A549 (cell line): Measurements from ENCODE around the gene SLC35C1. TPM values are rescaled to one million over a fixed set of nuclear protein-coding genes. Genes with fewer than 3 reads are reported as not detected.

Experiments used
- ATAC-seq, 2 experiments: fragments of 200-7000 bp in 1 of 2; fragments of >200 bp in 1 of 2; cut with Nextera tagmentation in 1 of 2; cut with Tn5 transposase in 1 of 2; 3 replicates each; pipeline versions ENCODE4 v1.8.0 to v1.9.1; 2018 to 2020; ENCODE audit warnings: mild to moderate bottlenecking in 1 of 2, moderate library complexity in 1 of 2
- CTCF ChIA-PET: fragments of 300-600 bp; sonication (Branson Sonifier 250); formaldehyde crosslinking; extraction: SDS; loops from one replicate; lab custom pipeline; 2021; ENCODE audit warnings: antibody characterized with exemption, inconsistent platforms; lab: Yijun Ruan, JAX
- POLR2A ChIA-PET: fragments of 350-600 bp; formaldehyde crosslinking; extraction: SDS; loops from one replicate; lab custom pipeline; 2021; ENCODE audit warnings: antibody characterized with exemption, inconsistent platforms; lab: Yijun Ruan, JAX
- DNase-seq, 2 experiments: peaks; one replicate each; pipeline versions ENCODE4 v3.0.0 to v3.0.0-alpha.2; 2011 to 2016; ENCODE audit warnings: low read depth in 1 of 2, low spot score in 1 of 2
- FAIRE-seq: peaks from 2 replicates; lab custom pipeline; 2011; peaks lifted over from hg19 to GRCh38; lab: Jason Lieb, UNC
- H3K27ac ChIP-seq, 2 experiments: fragments of >200 bp; sonication (Bioruptor Twin); formaldehyde crosslinking; 3 replicates each; pipeline ENCODE4 v1.5.1; 2016 to 2017
- H3K4me1 ChIP-seq: fragments of >200 bp; sonication (Bioruptor Twin); formaldehyde crosslinking; 3 replicates; pipeline ENCODE4 v1.6.1; 2016
- H3K4me2 ChIP-seq: fragments of >200 bp; sonication (Bioruptor Twin); formaldehyde crosslinking; 3 replicates; pipeline ENCODE4 v1.6.1; 2016
- H3K4me3 ChIP-seq: fragments of >200 bp; sonication (Bioruptor Twin); formaldehyde crosslinking; 3 replicates; pipeline ENCODE4 v1.5.1; 2016
- H3K9me3 ChIP-seq: fragments of >200 bp; sonication (Bioruptor Twin); formaldehyde crosslinking; 3 replicates; pipeline ENCODE4 v1.6.1; 2016
- ATOH8 ChIP-seq: fragments of 250-450 bp; sonication (Bioruptor Pico); IDR thresholded peaks from 2 replicates; pipeline ENCODE4 v1.5.0; 2020; ENCODE audit warnings: low read depth, mild to moderate bottlenecking, moderate library complexity
- BHLHE40 ChIP-seq: IDR thresholded peaks from 2 replicates; pipeline ENCODE4 v1.6.1; 2012; ENCODE audit warnings: low read depth, low read length, inconsistent platforms
- CBX8 ChIP-seq: fragments of 200-600 bp; sonication (generic); IDR thresholded peaks from 2 replicates; pipeline ENCODE4 v1.6.1; 2016
- CEBPB ChIP-seq, 2 experiments: fragments of >200 bp in 1 of 2; sonication (Bioruptor Twin) in 1 of 2; formaldehyde crosslinking in 1 of 2; IDR thresholded peaks; 2 replicates each; pipeline ENCODE4 v1.6.1; 2012 to 2016
- CHD2 ChIP-seq: fragments of 150-350 bp; IDR thresholded peaks from 2 replicates; pipeline ENCODE4 v1.6.1; 2014; ENCODE audit warnings: low read length; ENCODE audit not compliant: partially characterized antibody
- E2F6 ChIP-seq: IDR thresholded peaks from 2 replicates; pipeline ENCODE4 v1.6.1; 2012; ENCODE audit warnings: low read depth, borderline replicate concordance
- ELK1 ChIP-seq: fragments of 150-350 bp; IDR thresholded peaks from 2 replicates; pipeline ENCODE4 v1.6.1; 2014; ENCODE audit warnings: low read depth, mild to moderate bottlenecking, low read length
- FOSB ChIP-seq: fragments of 250-450 bp; sonication (Bioruptor Pico); IDR thresholded peaks from 2 replicates; pipeline ENCODE4 v1.5.0; 2020; ENCODE audit warnings: mild to moderate bottlenecking, moderate library complexity
- FOSL2 ChIP-seq, 2 experiments: fragments of 450-650 bp in 1 of 2; fragments of >200 bp in 1 of 2; sonication (Bioruptor Twin) in 1 of 2; formaldehyde crosslinking; IDR thresholded peaks; 2 replicates each; pipeline versions ENCODE4 v1.5.0 to v1.6.1; 2016 to 2020; ENCODE audit warnings: mild to moderate bottlenecking in 1 of 2, moderate library complexity in 1 of 2
- GATA3 ChIP-seq: IDR thresholded peaks from 2 replicates; pipeline ENCODE4 v1.6.1; 2012; ENCODE audit warnings: borderline replicate concordance
- HEYL ChIP-seq: fragments of 250-450 bp; sonication (Bioruptor Pico); IDR thresholded peaks from 2 replicates; pipeline ENCODE4 v1.8.0; 2021; ENCODE audit warnings: mild to moderate bottlenecking, moderate library complexity
- HOXB5 ChIP-seq: fragments of 250-450 bp; sonication (Bioruptor Pico); IDR thresholded peaks from 2 replicates; pipeline ENCODE4 v1.5.0; 2020; ENCODE audit warnings: mild to moderate bottlenecking, moderate library complexity
- JUN ChIP-seq, 2 experiments: fragments of >200 bp; sonication (Bioruptor Twin); formaldehyde crosslinking; IDR thresholded peaks; 2 replicates in 1 of 2; 3 replicates in 1 of 2; pipeline ENCODE4 v1.6.1; 2016 to 2017
- KDM5A ChIP-seq: fragments of 200-600 bp; sonication (generic); IDR thresholded peaks from 2 replicates; pipeline ENCODE4 v1.6.1; 2016; ENCODE audit warnings: antibody characterized with exemption, mild to moderate bottlenecking
- MAX ChIP-seq: IDR thresholded peaks from 2 replicates; pipeline ENCODE4 v1.6.1; 2012
- MYC ChIP-seq: IDR thresholded peaks from 2 replicates; pipeline ENCODE4 v1.6.1; 2012; ENCODE audit warnings: mild to moderate bottlenecking, inconsistent platforms, low read length, improper control_type of control experiment, borderline replicate concordance
- NPAS2 ChIP-seq: fragments of 250-450 bp; sonication (Bioruptor Pico); IDR thresholded peaks from 2 replicates; pipeline ENCODE4 v1.8.0; 2022; ENCODE audit warnings: mild to moderate bottlenecking, moderate library complexity, borderline replicate concordance
- NR3C1 ChIP-seq: fragments of >200 bp; sonication (Bioruptor Twin); formaldehyde crosslinking; IDR thresholded peaks from 3 replicates; pipeline ENCODE4 v1.6.1; 2017
- PHF8 ChIP-seq: fragments of 200-600 bp; sonication (generic); IDR thresholded peaks from 2 replicates; pipeline ENCODE4 v1.6.1; 2016; ENCODE audit warnings: low read depth, mild to moderate bottlenecking, antibody characterized with exemption, moderate library complexity, borderline replicate concordance
- POLR2A ChIP-seq: IDR thresholded peaks from 2 replicates; pipeline ENCODE4 v1.6.1; 2012; ENCODE audit warnings: mild to moderate bottlenecking, low read length
- RAD21 ChIP-seq, 2 experiments: fragments of >200 bp in 1 of 2; sonication (Bioruptor Twin) in 1 of 2; formaldehyde crosslinking in 1 of 2; IDR thresholded peaks in 1 of 2; conservative IDR thresholded peaks in 1 of 2; 2 replicates in 1 of 2; 3 replicates in 1 of 2; pipeline ENCODE4 v1.6.1; 2012 to 2018; ENCODE audit warnings: inconsistent platforms in 1 of 2
- RARB ChIP-seq: fragments of 250-450 bp; sonication (Bioruptor Pico); IDR thresholded peaks from 2 replicates; pipeline ENCODE4 v1.8.0; 2021; ENCODE audit warnings: mild to moderate bottlenecking, moderate library complexity
- REST ChIP-seq: fragments of 200-600 bp; sonication (generic); IDR thresholded peaks from 2 replicates; pipeline ENCODE4 v1.6.1; 2016; ENCODE audit warnings: antibody characterized with exemption, mild to moderate bottlenecking, moderate library complexity
- TFCP2L1 ChIP-seq: fragments of 250-450 bp; sonication (Bioruptor Pico); IDR thresholded peaks from 2 replicates; pipeline ENCODE4 v1.5.0; 2021; ENCODE audit warnings: mild to moderate bottlenecking
- ZFP36 ChIP-seq: fragments of 450-650 bp; IDR thresholded peaks from 2 replicates; pipeline ENCODE4 v1.6.1; 2014; ENCODE audit warnings: borderline replicate concordance; ENCODE audit not compliant: partially characterized antibody
- WGBS: methylation state at CpG from one replicate; pipeline ENCODE4 v1.1.6; 2017; ENCODE audit errors: missing lambda C conversion rate; 5-methylcytosine and 5-hydroxymethylcytosine counted together
- polyA plus RNA-seq, 4 experiments: library from polyadenylated mRNA; depleted of rRNA in 3 of 4; stranded (reverse); fragments of >200 nt; fragmentation: RNase III in 1 of 4; extraction: RNeasy Plus Mini Kit Qiagen cat#74134 plus additional on column Dnase treatment in 1 of 4; gene quantifications; 2 replicates in 3 of 4; 3 replicates in 1 of 4; pipeline ENCODE4 v1.2.3, GENCODE V29; 2011 to 2017

SLC35C1 gene
- polyA plus RNA-seq, 2 of the 4 experiments (the other 2 are of a cell fraction) = 3.3 to 14.0 TPM

GRCh38 chr11:45788887-45789286 is 16.1 kb upstream of the SLC35C1 start:
- TF ChIP-seq JUN (IDR thresholded peaks at IDR 0.05) (no peak), RARB (CRISPR knock-in tag) (no peak), RAD21 (conservative IDR thresholded peaks at IDR 0.05 in 1 of 2, IDR thresholded peaks at IDR 0.05 in 1 of 2) (no peak), CEBPB (IDR thresholded peaks at IDR 0.05) (no peak), FOSB (no peak), FOSL2 (IDR thresholded peaks at IDR 0.05) (no peak), FOSL2 (CRISPR knock-in tag; IDR thresholded peaks at IDR 0.05) (no peak), MYC (no peak), KDM5A (no peak), TFCP2L1 (CRISPR knock-in tag) (no peak), ZFP36 (no peak), HEYL (no peak), BHLHE40 (no peak), POLR2A (no peak), MAX (no peak)
- no peak overlapping the region for H3K4me2 ChIP-seq
- WGBS = 31% methylated on average over 3 of the region's 3 CpGs

GRCh38 chr11:45791524-45791923 is 13.4 kb upstream of the SLC35C1 start:
- DNase-seq (no peak), FAIRE-seq (no peak), ATAC-seq (no peak)
- 12% methylated on average over 1 of the region's 1 CpG for WGBS
- Histone ChIP-seq H3K4me1 (no peaks in the 10 kb centered on the region), H3K4me2 (no peak overlapping the region), H3K4me3 (no peak overlapping the region), H3K27ac (no peak overlapping the region), H3K9me3 (peaks cover 12% of the 10 kb centered on the region; the same call in 2 of the 3 replicates)
- ChIA-PET POLR2A (interaction anchor here (0.7 kb wide), 1 partner anchor 38 kb away, joined by 3 read pairs; no protein-coding TSS in a partner anchor), CTCF (interaction anchor here (1.3 kb wide), 1 partner anchor 20 kb away, joined by 4 read pairs; no protein-coding TSS in a partner anchor)
- TF ChIP-seq NPAS2 (CRISPR knock-in tag) (no peak), PHF8 (no peak), NR3C1 (no peak), ELK1 (no peak), CBX8 (no peak)

More at GRCh38 chr11:45788887-45789286, 16.1 kb upstream of the SLC35C1 start:
- FAIRE-seq (peak; percentile 32), ATAC-seq (no peak), DNase-seq (no peak)
- CTCF ChIA-PET = no interaction called here
- H3K9me3 ChIP-seq = peaks cover 19% of the 10 kb centered on the region; the same call in 2 of the 3 replicates
- H3K4me1 ChIP-seq = no peaks in the 10 kb centered on the region
- POLR2A ChIA-PET = no interaction called here
- no peak overlapping the region for H3K4me3 ChIP-seq
- no peak overlapping the region for H3K27ac ChIP-seq

GRCh38 chr11:45794169-45794568 is 10.8 kb upstream of the SLC35C1 start:
- H3K4me2 ChIP-seq = no peak overlapping the region
- no peak overlapping the region for H3K4me3 ChIP-seq
- no peak overlapping the region for H3K27ac ChIP-seq
- ChIA-PET POLR2A (no interaction called here), CTCF (interaction anchor here (7.1 kb wide), 1 partner anchor 22 kb away, joined by 44 read pairs; no protein-coding TSS in a partner anchor)
- H3K4me1 ChIP-seq = no peaks in the 10 kb centered on the region
- TF ChIP-seq CHD2 = no peak
- no peak for TF ChIP-seq HOXB5 (CRISPR knock-in tag)
- peak; percentile 41; the same call in 1 of the 2 replicates for TF ChIP-seq REST
- no peak for TF ChIP-seq GATA3
- TF ChIP-seq E2F6 = no peak
- TF ChIP-seq ATOH8 (CRISPR knock-in tag) = no peak
- no peak for TF ChIP-seq TFCP2L1 (CRISPR knock-in tag)
- no peaks in the 10 kb centered on the region for H3K9me3 ChIP-seq
- no peak for FAIRE-seq
- ATAC-seq = peak in 1 of 2 experiments; percentile 49; a peak in 3 of 6 replicates
- WGBS = 54% methylated on average over 3 of the region's 3 CpGs
- DNase-seq = no peak
